Fibroblast of the aortic adventitia (primary cell): ENCODE measurements around the gene TUBB6. TPM values are rescaled to one million over a fixed set of nuclear protein-coding genes. Genes with fewer than 3 reads are reported as not detected.

Source experiments
- DNase-seq: peaks from one replicate; pipeline ENCODE4 v3.0.0-alpha.2; 2010; ENCODE audit warnings: low read depth
- H3K4me3 ChIP-seq: 2 replicates; pipeline ENCODE4 v1.5.1; 2011; ENCODE audit warnings: low read depth, mild to moderate bottlenecking, control low read depth, low read length, moderate library complexity
- CTCF ChIP-seq: IDR thresholded peaks from 2 replicates; pipeline ENCODE4 v1.5.1; 2011; ENCODE audit warnings: mild to moderate bottlenecking, low read length, control low read depth, inconsistent platforms; ENCODE audit not compliant: insufficient read depth
- total RNA-seq: library from RNA; depleted of rRNA; stranded (reverse); fragments of >200 nt; gene quantifications from 2 replicates; pipeline ENCODE4 v1.2.3, GENCODE V29; 2012; ENCODE audit warnings: low replicate concordance

TUBB6 gene
- total RNA-seq, 1 donor, result 358 TPM

- TF ChIP-seq CTCF, result no peak
Measured at GRCh38 chr18:12301263-12302005, 6.6 kb upstream of the TUBB6 start.

GRCh38 chr18:12302391-12303147 lies 5.5 kb upstream of the TUBB6 start:
- no peak for TF ChIP-seq CTCF
- no peak for DNase-seq

More at GRCh38 chr18:12301263-12302005, 6.6 kb upstream of the TUBB6 start:
- H3K4me3 ChIP-seq, result no peak overlapping the region
- DNase-seq, result no peak

GRCh38 chr18:12304351-12305210 lies 3.5 kb upstream of the TUBB6 start:
- TF ChIP-seq CTCF, result no peak
- H3K4me3 ChIP-seq, result no peak overlapping the region
- DNase-seq, result no peak

More at GRCh38 chr18:12302391-12303147, 5.5 kb upstream of the TUBB6 start:
- H3K4me3 ChIP-seq, result no peak overlapping the region

- DNase-seq, result no peak
- TF ChIP-seq CTCF, result no peak
- H3K4me3 ChIP-seq, result no peak overlapping the region
Measured at GRCh38 chr18:12305211-12305610, 2.8 kb upstream of the TUBB6 start.

GRCh38 chr18:12305930-12306629 lies 2.0 kb upstream of the TUBB6 start:
- TF ChIP-seq CTCF, result no peak
- DNase-seq, result no peak
- H3K4me3 ChIP-seq, result peak overlapping the region; percentile 85
